Mesodermal cell (in vitro differentiated cells): ENCODE results near the gene MYO15B.
A peak's percentile ranks its signal among the peaks of the same experiment; 100 is the strongest.

Source experiments
- H3K27ac ChIP-seq: 2 replicates; pipeline ENCODE4 v1.7.0; 2013; ENCODE audit warnings: mild to moderate bottlenecking, low read depth, low read length, moderate library complexity; ENCODE audit not compliant: severe bottlenecking
- H3K36me3 ChIP-seq: 2 replicates; pipeline ENCODE4 v1.7.1; 2013; ENCODE audit warnings: mild to moderate bottlenecking, low read length, moderate library complexity; ENCODE audit not compliant: control insufficient read depth, insufficient read depth
- H3K4me1 ChIP-seq: one replicate; pipeline ENCODE4 v1.7.1; 2013; ENCODE audit warnings: mild to moderate bottlenecking, low read length; ENCODE audit not compliant: insufficient read depth, control insufficient read depth, poor library complexity, severe bottlenecking
- H3K4me3 ChIP-seq: 2 replicates; pipeline ENCODE4 v1.7.0; 2013; ENCODE audit warnings: low read length, control low read depth, mild to moderate bottlenecking; ENCODE audit not compliant: insufficient read depth, poor library complexity, severe bottlenecking; ENCODE audit errors: extremely low read depth
- H3K9me3 ChIP-seq: 2 replicates; pipeline ENCODE4 v1.7.1; 2013; ENCODE audit warnings: mild to moderate bottlenecking, low read length, moderate library complexity; ENCODE audit not compliant: control insufficient read depth
- WGBS, 2 experiments: methylation state at CpG; one replicate each; pipeline ENCODE4 v1.1.5; 2013; ENCODE audit warnings: missing lambda C conversion rate in 2 of 2; ENCODE audit not compliant: insufficient coverage in 2 of 2; 5-methylcytosine and 5-hydroxymethylcytosine counted together

The MYO15B gene

GRCh38 chr17:75642182-75642783, 54.7 kb downstream of the MYO15B start:
- Histone ChIP-seq H3K4me1 (peaks cover 16% of the 10 kb centered on the region), H3K4me3 (no peak overlapping the region), H3K36me3 (peaks cover 35% of the 10 kb centered on the region), H3K27ac (no peak overlapping the region), H3K9me3 (no peaks in the 10 kb centered on the region)
- 93 to 100% methylated on average over 3 to 5 of the region's 7 CpGs for WGBS, 2 experiments

- Histone ChIP-seq H3K36me3 (peaks cover 28% of the 10 kb centered on the region), H3K9me3 (no peaks in the 10 kb centered on the region), H3K4me3 (no peak overlapping the region), H3K27ac (no peak overlapping the region), H3K4me1 (peaks cover 16% of the 10 kb centered on the region)
- WGBS, 2 experiments = 79 to 87% methylated on average over 10 to 15 of the region's 17 CpGs
Measured at GRCh38 chr17:75642784-75643642, 55.4 kb downstream of the MYO15B start.

GRCh38 chr17:75643643-75644017, 56.0 kb downstream of the MYO15B start:
- Histone ChIP-seq H3K4me1 (peaks cover 16% of the 10 kb centered on the region), H3K36me3 (peaks cover 27% of the 10 kb centered on the region), H3K9me3 (no peaks in the 10 kb centered on the region), H3K27ac (no peak overlapping the region), H3K4me3 (no peak overlapping the region)
- WGBS, 2 experiments = 90 to 92% methylated on average over 7 of the region's 7 CpGs

DNA sequence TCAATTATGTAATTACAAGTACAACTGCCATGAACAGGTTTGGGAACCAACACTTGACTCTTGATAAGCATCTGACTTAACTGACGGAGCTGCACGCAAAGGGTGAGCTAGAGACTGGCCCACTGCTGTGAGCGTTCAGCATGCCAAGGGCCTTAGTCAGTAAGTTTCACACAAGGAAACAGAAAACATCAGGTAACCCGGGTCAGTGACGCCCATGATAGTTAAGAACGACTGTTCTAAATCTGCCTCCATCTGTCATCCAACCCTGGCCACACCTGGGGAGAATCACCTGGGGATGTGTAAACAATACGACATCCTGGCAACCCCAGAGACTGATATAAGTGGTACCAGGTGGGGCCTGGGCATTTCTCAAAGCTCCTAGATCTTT, 57.9 kb downstream of the MYO15B start:
- Histone ChIP-seq H3K4me3 (no peak overlapping the region), H3K27ac (peak overlapping the region; percentile 47)
- 75 to 80% methylated on average over 6 of the region's 7 CpGs for whole genome bisulfite sequencing, 2 experiments

DNA sequence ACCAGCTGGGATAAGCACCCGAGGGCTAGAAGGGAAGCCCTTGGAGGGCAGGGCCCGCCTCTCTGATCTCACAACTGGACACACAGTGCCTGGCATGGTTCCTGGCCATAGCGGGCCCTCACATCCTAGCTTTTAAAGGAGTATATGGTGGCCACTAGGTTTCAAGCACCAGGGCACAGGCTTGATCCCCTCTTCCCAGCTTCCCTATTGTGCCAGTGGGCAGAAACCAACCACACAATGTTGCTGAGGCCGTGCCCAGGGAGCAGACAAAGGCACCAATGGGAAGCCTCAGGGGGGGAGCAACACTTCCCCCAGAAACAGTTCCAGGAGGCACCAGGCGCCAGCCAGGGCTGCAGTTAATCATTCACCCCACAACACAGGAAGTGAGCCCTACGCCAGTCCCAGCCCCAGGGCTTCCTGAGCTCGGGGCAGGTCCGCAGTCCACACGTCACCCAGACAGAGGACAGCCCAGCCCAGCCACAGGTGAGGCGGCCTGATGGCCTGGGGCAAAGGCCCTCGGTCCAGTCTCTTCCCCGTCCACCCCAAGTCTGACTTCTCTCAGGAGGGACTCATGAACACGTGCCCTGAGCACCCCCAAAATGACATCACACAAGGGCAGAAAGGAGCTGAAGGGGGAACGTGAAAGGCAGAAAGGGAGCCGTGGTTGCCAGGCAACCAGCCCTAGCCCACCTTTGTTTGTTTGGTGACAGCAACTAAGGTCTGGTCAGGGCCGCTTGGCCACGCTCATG, 58.5 kb downstream of the MYO15B start:
- peak overlapping the region; percentile 47 for H3K27ac ChIP-seq
- no peak overlapping the region for H3K4me3 ChIP-seq
- no peaks in the 10 kb centered on the region for H3K9me3 ChIP-seq
- H3K36me3 ChIP-seq = peaks cover 34% of the 10 kb centered on the region
- WGBS, 2 experiments = 87 to 94% methylated on average over 15 of the region's 17 CpGs
- H3K4me1 ChIP-seq = peaks cover 16% of the 10 kb centered on the region

More for the DNA sequence above, 57.9 kb downstream of the MYO15B start:
- Histone ChIP-seq H3K9me3 (no peaks in the 10 kb centered on the region), H3K4me1 (peaks cover 16% of the 10 kb centered on the region), H3K36me3 (peaks cover 29% of the 10 kb centered on the region)

- peak overlapping the region; percentile 45 for H3K27ac ChIP-seq
- H3K4me3 ChIP-seq = no peak overlapping the region
- H3K9me3 ChIP-seq = no peaks in the 10 kb centered on the region
- peaks cover 16% of the 10 kb centered on the region for H3K4me1 ChIP-seq
- H3K36me3 ChIP-seq = peaks cover 40% of the 10 kb centered on the region
- 98% methylated on average over 6 of the region's 6 CpGs for WGBS, 2 experiments
Measured at GRCh38 chr17:75646638-75646992, 59.0 kb downstream of the MYO15B start.

DNA sequence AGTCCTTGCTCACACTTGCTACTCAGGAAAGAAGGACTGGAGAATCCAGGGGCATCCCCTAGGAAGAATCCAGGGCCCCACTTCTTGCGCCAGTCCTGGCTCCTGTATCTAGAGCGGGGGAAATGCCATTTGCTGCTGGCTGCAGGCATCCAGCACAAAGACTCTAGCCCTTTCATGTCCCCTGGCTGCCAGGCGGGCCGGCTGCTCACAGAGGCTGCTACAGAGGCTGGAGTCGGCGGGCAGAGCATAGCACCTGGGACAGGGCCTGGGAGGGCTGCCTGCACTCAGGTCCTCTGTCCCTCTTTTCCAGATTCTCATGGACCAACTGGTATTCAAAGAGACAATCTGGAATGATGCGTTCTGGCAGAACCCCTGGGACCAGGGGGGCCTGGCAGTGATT, 59.5 kb downstream of the MYO15B start:
- no peak overlapping the region for H3K4me3 ChIP-seq
- no peaks in the 10 kb centered on the region for H3K9me3 ChIP-seq
- H3K36me3 ChIP-seq = peaks cover 43% of the 10 kb centered on the region
- H3K4me1 ChIP-seq = peaks cover 16% of the 10 kb centered on the region
- H3K27ac ChIP-seq = no peak overlapping the region
- 94 to 97% methylated on average over 7 of the region's 7 CpGs for WGBS, 2 experiments

- 94 to 96% methylated on average over 7 of the region's 7 CpGs for WGBS, 2 experiments
- no peak overlapping the region for H3K27ac ChIP-seq
- no peaks in the 10 kb centered on the region for H3K9me3 ChIP-seq
- H3K36me3 ChIP-seq = peaks cover 44% of the 10 kb centered on the region
- H3K4me1 ChIP-seq = peaks cover 16% of the 10 kb centered on the region
- H3K4me3 ChIP-seq = no peak overlapping the region
Measured at GRCh38 chr17:75647921-75648320, 60.3 kb downstream of the MYO15B start.

GRCh38 chr17:75649687-75650086, 62.1 kb downstream of the MYO15B start:
- peaks cover 47% of the 10 kb centered on the region for H3K36me3 ChIP-seq
- H3K4me3 ChIP-seq = no peak overlapping the region

GRCh38 chr17:75650874-75651273, 63.3 kb downstream of the MYO15B start:
- H3K9me3 ChIP-seq = no peaks in the 10 kb centered on the region
- no peak overlapping the region for H3K4me3 ChIP-seq
- WGBS, 2 experiments = 96 to 97% methylated on average over 7 of the region's 7 CpGs
- peaks cover 6% of the 10 kb centered on the region for H3K4me1 ChIP-seq
- peaks cover 45% of the 10 kb centered on the region for H3K36me3 ChIP-seq
- H3K27ac ChIP-seq = no peak overlapping the region

More at GRCh38 chr17:75649687-75650086, 62.1 kb downstream of the MYO15B start:
- 94 to 97% methylated on average over 5 to 6 of the region's 6 CpGs for WGBS, 2 experiments
- Histone ChIP-seq H3K9me3 (no peaks in the 10 kb centered on the region), H3K4me1 (peaks cover 16% of the 10 kb centered on the region), H3K27ac (no peak overlapping the region)
